Activated naive CD4-positive, alpha-beta T cell treated with anti-CD3 and anti-CD28 coated beads, Interleukin-2, amount 50 U/mL, for 24 hours (primary cell): ENCODE results near the gene GDI2.
A peak's percentile ranks its signal among the peaks of the same experiment; 100 is the strongest.

Source experiments
- H3K27ac Mint-ChIP-seq: one replicate; pipeline ENCODE4 v1.8.0; 2021; ENCODE audit warnings: mild to moderate bottlenecking, mixed read lengths
- H3K27me3 Mint-ChIP-seq: one replicate; pipeline ENCODE4 v1.8.0; 2021; ENCODE audit warnings: mixed read lengths
- H3K36me3 Mint-ChIP-seq: one replicate; pipeline ENCODE4 v1.8.0; 2021; ENCODE audit warnings: mixed read lengths
- H3K4me1 Mint-ChIP-seq: one replicate; pipeline ENCODE4 v1.8.0; 2021; ENCODE audit warnings: mixed read lengths
- H3K4me3 Mint-ChIP-seq: one replicate; pipeline ENCODE4 v1.8.0; 2021; ENCODE audit warnings: mild to moderate bottlenecking, mixed read lengths
- H3K9me3 Mint-ChIP-seq: one replicate; pipeline ENCODE4 v1.8.0; 2021; ENCODE audit warnings: mixed read lengths

The GDI2 gene

DNA sequence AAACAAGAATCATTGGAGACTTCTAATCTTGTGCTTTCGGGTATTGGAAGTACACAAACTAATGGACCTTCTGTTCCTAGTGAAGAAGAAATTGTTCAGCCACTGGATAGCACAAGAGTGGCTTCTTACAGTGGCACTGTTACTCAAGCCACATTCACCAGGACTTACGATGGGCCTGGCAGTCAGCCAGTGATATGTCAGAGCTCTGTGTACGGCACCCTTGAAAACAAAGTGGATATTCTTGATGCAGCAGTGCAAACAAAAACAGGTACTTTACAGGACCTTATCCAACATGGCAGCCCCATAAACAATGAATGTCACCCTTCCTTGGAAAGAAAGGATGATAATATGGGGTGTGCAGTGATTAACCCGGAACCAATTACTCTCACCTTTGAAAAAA, 67.0 kb downstream of the GDI2 start:
- H3K9me3 Mint-ChIP-seq = no peaks in the 10 kb centered on the region
- H3K27me3 Mint-ChIP-seq = no peaks in the 10 kb centered on the region
- no peak overlapping the region for H3K27ac Mint-ChIP-seq
- peaks cover 27% of the 10 kb centered on the region for H3K4me1 Mint-ChIP-seq
- no peak overlapping the region for H3K4me3 Mint-ChIP-seq
- H3K36me3 Mint-ChIP-seq = peaks cover 24% of the 10 kb centered on the region

DNA sequence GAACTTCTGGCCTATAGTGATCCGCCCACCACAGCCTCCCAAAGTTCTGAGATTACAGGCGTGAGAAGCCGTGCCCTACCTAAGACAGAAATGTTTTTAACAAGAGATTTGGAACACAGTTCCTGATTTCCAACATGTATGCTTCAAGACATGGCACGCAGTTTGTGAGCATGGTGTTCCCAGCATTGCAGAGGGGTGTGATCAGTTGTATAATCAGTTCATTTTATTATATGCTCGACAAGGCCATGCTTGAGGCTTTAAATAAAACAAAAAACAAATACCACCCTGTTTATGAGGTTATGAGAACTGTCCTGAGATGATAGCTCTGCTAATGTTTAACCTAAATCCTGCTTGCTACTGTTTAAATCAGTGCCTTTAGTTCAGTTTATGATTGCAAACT, 68.4 kb downstream of the GDI2 start:
- H3K27ac Mint-ChIP-seq = no peak overlapping the region
- no peaks in the 10 kb centered on the region for H3K9me3 Mint-ChIP-seq
- peaks cover 24% of the 10 kb centered on the region for H3K36me3 Mint-ChIP-seq
- no peaks in the 10 kb centered on the region for H3K27me3 Mint-ChIP-seq
- no peak overlapping the region for H3K4me3 Mint-ChIP-seq
- peaks cover 24% of the 10 kb centered on the region for H3K4me1 Mint-ChIP-seq

DNA sequence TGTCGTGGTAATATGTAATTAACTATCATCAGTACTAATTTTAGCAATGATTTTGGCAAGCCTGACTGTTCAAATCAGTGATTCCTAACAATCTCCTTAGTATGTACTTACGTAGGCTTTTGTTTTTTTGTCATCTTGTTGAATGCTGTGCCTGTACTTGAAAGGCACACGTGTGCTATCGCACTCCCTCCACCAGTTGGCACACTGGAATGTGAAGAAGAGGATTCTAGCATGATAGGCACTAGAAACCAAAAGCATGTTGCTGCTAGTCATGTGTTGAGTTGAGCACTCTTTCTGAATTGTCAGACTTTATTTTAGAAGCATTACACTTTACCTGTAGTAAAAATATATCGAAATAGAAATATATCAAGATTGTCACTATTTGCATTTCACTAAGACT, 69.5 kb downstream of the GDI2 start:
- Mint-ChIP-seq H3K27me3 (no peaks in the 10 kb centered on the region), H3K9me3 (no peaks in the 10 kb centered on the region), H3K27ac (no peak overlapping the region), H3K4me3 (no peak overlapping the region), H3K4me1 (peaks cover 19% of the 10 kb centered on the region), H3K36me3 (peaks cover 24% of the 10 kb centered on the region)

DNA sequence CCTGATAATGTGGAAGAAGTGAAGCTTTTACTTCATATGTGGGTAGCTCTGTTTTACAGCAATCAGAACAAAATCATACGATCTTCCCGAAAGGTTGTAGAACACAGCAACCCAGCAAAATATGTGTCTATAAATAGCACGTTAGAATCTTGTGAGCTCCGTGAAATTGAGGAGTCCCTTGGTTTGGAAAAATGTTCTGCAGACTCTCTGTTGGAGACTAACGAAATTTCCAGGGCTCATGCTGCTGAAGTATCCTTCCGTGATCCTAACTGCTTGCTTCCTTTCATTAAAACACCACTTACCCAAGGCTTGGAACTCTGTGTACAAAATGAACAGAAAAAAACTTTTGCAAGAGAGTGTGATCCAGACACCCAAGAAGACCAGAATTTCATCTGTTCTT, 71.1 kb downstream of the GDI2 start:
- Mint-ChIP-seq H3K4me3 (no peak overlapping the region), H3K4me1 (peaks cover 20% of the 10 kb centered on the region), H3K27me3 (no peaks in the 10 kb centered on the region), H3K27ac (no peak overlapping the region), H3K36me3 (peaks cover 23% of the 10 kb centered on the region), H3K9me3 (no peaks in the 10 kb centered on the region)

DNA sequence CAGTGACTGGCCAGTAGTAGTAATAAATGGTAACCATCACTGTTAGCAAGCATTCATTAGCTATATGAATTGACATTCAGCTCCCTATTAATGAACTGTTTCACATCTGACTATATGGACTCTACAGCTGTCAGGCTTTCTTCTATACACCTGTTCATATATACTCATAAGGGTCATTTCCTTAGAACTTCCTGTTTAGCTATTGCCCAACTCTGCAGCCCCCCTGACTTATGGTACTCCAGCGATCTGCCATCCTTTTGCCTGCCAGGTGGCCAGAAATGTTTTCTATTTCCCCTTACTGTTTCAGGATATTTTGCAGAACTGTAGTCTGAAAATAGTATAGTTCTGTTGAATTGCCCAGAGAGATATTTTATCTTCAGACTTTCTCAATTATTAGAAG, 72.0 kb downstream of the GDI2 start:
- no peak overlapping the region for H3K4me3 Mint-ChIP-seq
- no peak overlapping the region for H3K27ac Mint-ChIP-seq
- peaks cover 20% of the 10 kb centered on the region for H3K36me3 Mint-ChIP-seq
- H3K9me3 Mint-ChIP-seq = no peaks in the 10 kb centered on the region
- H3K4me1 Mint-ChIP-seq = peaks cover 12% of the 10 kb centered on the region
- H3K27me3 Mint-ChIP-seq = no peaks in the 10 kb centered on the region

DNA sequence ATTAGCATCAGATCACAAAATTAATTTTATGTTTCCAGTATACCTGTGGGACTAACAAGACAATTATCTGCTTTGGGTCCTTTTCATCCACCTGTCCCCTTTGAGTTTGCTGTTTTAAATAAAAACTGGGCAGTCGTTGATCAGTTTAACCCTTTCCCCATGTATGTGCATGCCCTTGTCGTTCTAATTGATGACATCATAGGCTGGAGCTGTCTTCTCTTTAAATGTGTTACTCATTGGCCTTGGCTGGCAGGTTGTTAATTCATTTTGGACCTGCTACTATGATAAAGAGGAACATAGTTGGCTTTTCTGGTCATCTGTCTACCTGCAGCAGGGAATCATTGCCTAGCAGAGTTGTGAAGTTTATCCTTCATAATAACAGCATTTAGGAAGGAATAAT, 74.8 kb downstream of the GDI2 start:
- peaks cover 23% of the 10 kb centered on the region for H3K36me3 Mint-ChIP-seq
- H3K27me3 Mint-ChIP-seq = no peaks in the 10 kb centered on the region
- no peaks in the 10 kb centered on the region for H3K9me3 Mint-ChIP-seq
- H3K4me3 Mint-ChIP-seq = no peak overlapping the region
- H3K4me1 Mint-ChIP-seq = peaks cover 15% of the 10 kb centered on the region
- no peak overlapping the region for H3K27ac Mint-ChIP-seq

DNA sequence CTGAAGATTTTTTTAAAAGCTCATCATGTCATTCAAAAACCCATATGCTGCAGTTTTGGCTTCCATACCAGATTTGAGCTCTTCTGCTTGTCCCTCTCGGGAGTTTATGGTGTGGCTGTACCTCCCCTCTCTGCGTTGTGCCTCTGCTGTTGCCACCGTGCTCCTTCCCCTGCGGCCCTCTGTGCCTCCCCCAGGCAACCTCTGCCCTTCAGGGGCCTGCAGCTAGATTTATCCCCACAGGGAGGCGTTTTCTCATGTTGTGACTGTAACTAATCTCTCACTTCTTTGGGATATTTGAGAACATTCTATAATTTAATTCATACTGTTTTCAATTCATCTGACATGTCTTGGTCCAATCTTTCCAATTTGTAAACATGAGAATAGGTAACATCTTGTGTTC, 75.9 kb downstream of the GDI2 start:
- Mint-ChIP-seq H3K27ac (no peak overlapping the region), H3K36me3 (peaks cover 19% of the 10 kb centered on the region)

DNA sequence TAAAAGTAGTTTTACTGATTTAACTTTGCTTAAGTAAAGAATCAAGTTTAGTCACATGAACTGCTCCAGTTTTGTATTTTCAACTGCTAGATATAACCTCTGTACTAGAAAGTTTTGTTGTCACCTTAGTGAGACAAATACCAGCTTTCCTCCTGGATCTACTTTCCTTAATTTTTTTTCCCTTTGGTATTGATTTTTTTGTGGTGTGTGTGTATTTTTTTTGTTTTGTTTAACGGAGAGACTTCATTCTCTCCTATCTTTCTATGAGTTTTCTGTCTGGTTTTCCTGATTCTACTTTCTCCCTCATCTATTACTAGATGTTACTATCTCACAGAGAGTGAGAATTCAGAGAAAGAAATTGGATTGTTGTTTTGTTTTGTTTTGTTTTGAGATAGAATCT, 76.6 kb downstream of the GDI2 start:
- Mint-ChIP-seq H3K27ac (no peak overlapping the region), H3K36me3 (peaks cover 20% of the 10 kb centered on the region), H3K4me3 (no peak overlapping the region), H3K4me1 (peaks cover 18% of the 10 kb centered on the region), H3K27me3 (no peaks in the 10 kb centered on the region), H3K9me3 (no peaks in the 10 kb centered on the region)

More for the DNA sequence above, 75.9 kb downstream of the GDI2 start:
- Mint-ChIP-seq H3K9me3 (no peaks in the 10 kb centered on the region), H3K27me3 (no peaks in the 10 kb centered on the region), H3K4me3 (no peak overlapping the region), H3K4me1 (peaks cover 15% of the 10 kb centered on the region)

DNA sequence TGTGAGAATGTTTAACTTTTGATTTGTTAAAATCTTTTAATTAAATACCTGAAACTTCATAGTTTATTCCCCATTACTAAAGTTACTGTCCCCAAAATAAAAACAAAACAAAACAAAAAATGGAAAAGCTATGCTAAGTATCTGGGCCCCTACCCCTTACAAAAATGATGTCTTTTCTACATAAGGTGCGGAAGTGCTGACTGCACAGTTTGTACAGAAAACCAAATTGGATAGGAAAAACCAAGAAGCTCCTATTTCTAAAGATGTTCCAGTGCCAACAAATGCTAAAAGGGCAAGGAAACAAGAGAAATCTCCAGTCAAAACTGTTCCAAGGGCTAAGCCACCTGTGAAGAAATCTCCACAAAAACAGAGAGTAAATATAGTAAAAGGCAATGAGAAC, 78.1 kb downstream of the GDI2 start:
- H3K4me3 Mint-ChIP-seq = no peak overlapping the region
- H3K4me1 Mint-ChIP-seq = peaks cover 22% of the 10 kb centered on the region
- peaks cover 16% of the 10 kb centered on the region for H3K36me3 Mint-ChIP-seq
- H3K27ac Mint-ChIP-seq = no peak overlapping the region
- H3K27me3 Mint-ChIP-seq = no peaks in the 10 kb centered on the region
- H3K9me3 Mint-ChIP-seq = no peaks in the 10 kb centered on the region

DNA sequence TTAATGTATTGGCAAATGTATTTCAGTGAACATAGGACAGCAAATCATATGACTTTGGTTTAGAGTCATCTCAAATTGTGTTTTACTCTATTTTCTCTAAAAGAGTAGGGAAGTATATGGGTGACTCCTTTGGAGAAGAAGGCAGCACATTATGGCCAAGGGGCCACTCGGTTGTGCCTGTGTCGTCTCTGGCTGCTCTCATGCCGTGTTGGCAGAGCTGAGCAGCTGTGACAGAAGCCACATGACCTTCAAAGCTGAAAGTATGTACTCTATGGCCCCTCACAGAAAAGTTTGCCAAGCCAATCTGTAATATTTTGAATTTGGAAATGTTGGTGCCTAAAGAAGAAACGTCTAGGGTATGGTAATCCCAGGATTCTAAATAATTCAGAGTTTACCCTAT, 81.1 kb downstream of the GDI2 start:
- H3K4me1 Mint-ChIP-seq = peaks cover 19% of the 10 kb centered on the region
- no peak overlapping the region for H3K4me3 Mint-ChIP-seq
- no peaks in the 10 kb centered on the region for H3K9me3 Mint-ChIP-seq
- no peaks in the 10 kb centered on the region for H3K27me3 Mint-ChIP-seq
- peaks cover 22% of the 10 kb centered on the region for H3K36me3 Mint-ChIP-seq
- no peak overlapping the region for H3K27ac Mint-ChIP-seq

DNA sequence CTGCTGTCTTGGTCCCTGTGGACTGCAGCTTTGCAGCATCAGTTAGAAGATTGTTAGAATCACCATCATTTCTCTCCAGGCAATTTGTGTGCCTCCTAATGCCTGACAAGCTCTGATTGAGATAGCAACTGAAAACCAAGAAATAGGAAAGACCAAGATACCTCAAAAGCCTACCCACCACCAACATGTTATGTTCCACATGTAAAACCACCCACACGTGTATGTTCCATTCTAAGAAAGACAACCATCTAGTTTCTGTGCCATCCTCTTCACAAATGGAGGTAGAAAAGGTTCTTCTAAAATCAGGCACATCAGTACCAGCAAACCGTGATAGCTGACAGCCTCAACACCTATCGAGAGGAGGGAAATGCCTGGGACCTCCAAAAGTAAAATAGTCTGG, 81.7 kb downstream of the GDI2 start:
- no peak overlapping the region for H3K27ac Mint-ChIP-seq
- peaks cover 22% of the 10 kb centered on the region for H3K36me3 Mint-ChIP-seq
- H3K4me3 Mint-ChIP-seq = no peak overlapping the region
- peaks cover 19% of the 10 kb centered on the region for H3K4me1 Mint-ChIP-seq
- H3K27me3 Mint-ChIP-seq = no peaks in the 10 kb centered on the region
- H3K9me3 Mint-ChIP-seq = no peaks in the 10 kb centered on the region

DNA sequence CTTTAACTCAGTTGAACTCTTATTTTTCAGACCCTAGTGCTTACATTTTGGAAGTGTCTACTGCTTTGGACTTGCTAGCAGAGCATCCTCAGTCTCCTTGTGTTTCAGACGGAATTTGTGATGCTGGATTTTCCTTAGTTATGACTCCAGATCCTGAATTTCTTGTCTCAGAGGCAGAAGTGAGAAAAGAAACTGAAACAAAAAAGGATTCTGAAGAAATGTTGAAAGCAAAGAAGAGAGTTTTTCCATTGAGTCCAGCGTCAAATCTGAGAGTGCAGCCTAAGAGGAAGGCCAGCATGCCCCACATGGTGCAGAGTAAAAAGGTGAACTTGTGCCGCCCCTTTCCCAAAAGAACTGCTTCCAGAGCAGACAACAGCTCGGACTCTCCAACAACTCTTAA, 82.5 kb downstream of the GDI2 start:
- Mint-ChIP-seq H3K27me3 (no peaks in the 10 kb centered on the region), H3K36me3 (peaks cover 25% of the 10 kb centered on the region), H3K27ac (no peak overlapping the region), H3K4me3 (no peak overlapping the region), H3K9me3 (no peaks in the 10 kb centered on the region), H3K4me1 (peaks cover 19% of the 10 kb centered on the region)

DNA sequence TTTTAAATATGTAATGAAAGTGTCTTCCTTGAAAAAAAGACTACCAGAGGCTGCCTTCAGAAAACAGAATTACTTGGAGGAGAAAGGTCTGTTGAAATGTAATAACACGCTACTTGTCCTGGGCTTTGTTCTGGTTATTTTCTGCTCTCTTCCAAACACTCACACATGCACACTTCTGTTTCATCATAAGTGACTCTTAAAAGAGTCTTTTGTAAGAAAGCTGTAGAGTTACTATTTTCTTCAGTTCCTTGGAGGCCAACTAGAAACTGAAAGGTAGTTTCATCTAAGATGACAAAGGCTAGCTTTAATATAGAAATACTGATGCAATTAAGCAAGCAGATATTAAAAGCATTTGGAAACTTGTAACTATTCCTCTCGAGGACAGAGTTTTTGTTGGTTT, 89.5 kb downstream of the GDI2 start:
- Mint-ChIP-seq H3K4me1 (peaks cover 16% of the 10 kb centered on the region), H3K9me3 (no peaks in the 10 kb centered on the region), H3K27me3 (no peaks in the 10 kb centered on the region), H3K4me3 (no peak overlapping the region), H3K36me3 (peaks cover 28% of the 10 kb centered on the region), H3K27ac (peak overlapping the region; percentile 5)

DNA sequence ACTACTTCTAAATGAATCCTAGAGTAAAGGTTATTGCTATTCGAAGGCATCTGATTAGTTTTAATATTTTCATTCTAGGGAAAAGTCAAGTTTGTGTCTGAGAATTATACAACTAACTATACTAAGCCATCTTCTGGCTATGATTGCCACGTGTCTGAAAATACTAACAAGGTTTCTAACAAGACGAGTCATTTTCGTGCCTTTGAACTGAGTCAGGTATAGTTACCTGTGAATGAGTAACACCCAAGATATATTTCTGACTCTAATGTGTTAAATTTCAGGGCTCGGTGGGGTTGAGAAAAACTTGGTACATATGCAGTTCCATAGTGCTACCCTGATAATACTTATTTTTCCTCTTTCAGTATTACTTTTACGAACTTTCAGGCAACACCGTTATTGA, 93.1 kb downstream of the GDI2 start:
- H3K27ac Mint-ChIP-seq = no peak overlapping the region
- no peak overlapping the region for H3K4me3 Mint-ChIP-seq
- peaks cover 35% of the 10 kb centered on the region for H3K4me1 Mint-ChIP-seq
- no peaks in the 10 kb centered on the region for H3K27me3 Mint-ChIP-seq
- H3K9me3 Mint-ChIP-seq = no peaks in the 10 kb centered on the region
- H3K36me3 Mint-ChIP-seq = peaks cover 21% of the 10 kb centered on the region

DNA sequence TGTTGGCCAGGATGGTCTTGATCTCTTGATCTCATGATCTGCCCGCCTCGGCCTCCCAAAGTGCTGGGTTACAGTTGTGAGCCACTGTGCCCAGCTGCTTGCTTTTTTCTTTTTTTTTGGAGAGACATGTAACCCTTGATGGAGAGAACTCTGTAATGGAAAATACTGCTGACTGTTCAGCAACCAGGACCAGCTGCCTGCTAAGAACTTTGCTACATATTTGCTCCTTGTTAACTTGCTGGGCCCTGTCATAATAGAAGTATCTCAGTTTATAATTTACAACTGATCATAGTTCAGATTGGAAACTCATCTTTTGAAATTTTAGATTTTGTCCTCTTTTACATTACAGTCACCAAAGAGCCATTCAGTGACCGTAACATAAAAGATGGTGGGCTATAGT, 93.7 kb downstream of the GDI2 start:
- Mint-ChIP-seq H3K36me3 (peaks cover 22% of the 10 kb centered on the region), H3K27me3 (no peaks in the 10 kb centered on the region), H3K4me1 (peaks cover 41% of the 10 kb centered on the region), H3K9me3 (no peaks in the 10 kb centered on the region), H3K27ac (peak overlapping the region; percentile 30), H3K4me3 (no peak overlapping the region)
